Tibial artery (tissue), 4 donors: Measurements from ENCODE around the gene TNFRSF12A.

Source experiments
- DNase-seq, 2 donors: peaks; one replicate each; pipeline ENCODE4 v3.0.0-alpha.2; 2019
- H3K27ac ChIP-seq, 2 donors: fragments of 200-600 bp; sonication (generic) in 1 of 2; 1 replicate in 1 of 2; 2 replicates in 1 of 2; pipeline ENCODE4 v1.5.1; 2018 to 2019; ENCODE audit warnings: mild to moderate bottlenecking in 1 of 2
- H3K27me3 ChIP-seq, 2 donors: fragments of 200-600 bp; sonication (generic) in 1 of 2; one replicate each; pipeline versions ENCODE4 v1.5.1 to v1.6.0; 2016 to 2019
- H3K36me3 ChIP-seq, 3 donors: fragments of 200-600 bp; sonication (generic) in 2 of 3; one replicate each; pipeline ENCODE4 v1.5.1; 2016 to 2019; ENCODE audit warnings: mild to moderate bottlenecking in 2 of 3
- H3K4me1 ChIP-seq, 4 donors: fragments of 200-600 bp; sonication (generic) in 2 of 4; 1 replicate in 3 of 4; 2 replicates in 1 of 4; pipeline ENCODE4 v1.5.1; 2016 to 2019
- H3K4me3 ChIP-seq, 2 donors: fragments of 200-600 bp; sonication (generic) in 1 of 2; 1 replicate in 1 of 2; 2 replicates in 1 of 2; pipeline ENCODE4 v1.5.1; 2018 to 2019; ENCODE audit warnings: mild to moderate bottlenecking in 2 of 2
- H3K9me3 ChIP-seq, 3 donors: fragments of 200-600 bp; sonication (generic) in 1 of 3; one replicate each; pipeline ENCODE4 v1.5.1; 2016 to 2019
- CTCF ChIP-seq, 2 experiments: fragments of 200-600 bp in 1 of 2; fragments of 450-650 bp in 1 of 2; IDR thresholded peaks; one replicate each; pipeline ENCODE4 v1.5.1; 2017 to 2019; ENCODE audit warnings: antibody characterized with exemption in 2 of 2, mild to moderate bottlenecking in 1 of 2, moderate library complexity in 1 of 2
- intact Hi-C: fragments of 100-400 bp; cut with DNase I; formaldehyde crosslinking; loops from one replicate; pipeline ENCODE4 v1.15.0; 2023; ENCODE audit warnings: low total_unique reads

The TNFRSF12A gene

GRCh38 chr16:3017794-3018506 lies 2.2 kb upstream of the TNFRSF12A start, which contains the start of gene CLDN6:
CLDN6 (minus strand) TSS chr16:3018183; CDS start chr16:3016021, 2,162 bp downstream.
- no peak within 1 kb of the TSS for H3K4me3 ChIP-seq
- no peaks in the 10 kb centered on the region for H3K36me3 ChIP-seq
- DNase-seq = no peak
- peaks cover 0 to 39% of the 10 kb centered on the region in 2 donors for H3K27me3 ChIP-seq
- intact Hi-C loops = no loop called here
- H3K9me3 ChIP-seq = no peaks in the 10 kb centered on the region
- peaks cover 0 to 42% (median 28%) of the 10 kb centered on the region in 4 donors for H3K4me1 ChIP-seq
- no peak within 1 kb of the TSS for H3K27ac ChIP-seq
- no peak for TF ChIP-seq CTCF (IDR thresholded peaks at IDR 0.05)

GRCh38 chr16:3019594-3020246 lies 448 bp upstream of the TNFRSF12A start:
- TF ChIP-seq CTCF (IDR thresholded peaks at IDR 0.05) = no peak
- H3K27ac ChIP-seq = peak overlapping the region in 1 of 2 donors; percentile 96
- peak overlapping the region; percentile 73 to 88 for H3K4me3 ChIP-seq
- intact Hi-C loops = no loop called here
- peaks cover 0 to 52% (median 37%) of the 10 kb centered on the region in 4 donors for H3K4me1 ChIP-seq
- DNase-seq = no peak
- H3K9me3 ChIP-seq = no peaks in the 10 kb centered on the region
- H3K27me3 ChIP-seq = peaks cover 0 to 24% of the 10 kb centered on the region in 2 donors
- H3K36me3 ChIP-seq = no peaks in the 10 kb centered on the region

GRCh38 chr16:3020604-3021448 lies 658 bp downstream of the TNFRSF12A start:
- Histone ChIP-seq H3K36me3 (peaks cover 0 to 5% (median 2%) of the 10 kb centered on the region in 3 donors), H3K27me3 (peaks cover 0 to 24% of the 10 kb centered on the region in 2 donors), H3K27ac (peak overlapping the region; percentile 95 to 96), H3K4me1 (peaks cover 0 to 58% (median 40%) of the 10 kb centered on the region in 4 donors), H3K9me3 (no peaks in the 10 kb centered on the region), H3K4me3 (peak overlapping the region; percentile 73 to 88)
- intact Hi-C loops = no loop called here
- peak; percentile 63 to 92 for DNase-seq
- TF ChIP-seq CTCF (IDR thresholded peaks at IDR 0.05) = peak in 1 of 2 experiments; percentile 3

- peaks cover 0 to 13% (median 10%) of the 10 kb centered on the region in 3 donors for H3K36me3 ChIP-seq
- intact Hi-C loops = no loop called here
- H3K27me3 ChIP-seq = peaks cover 0 to 24% of the 10 kb centered on the region in 2 donors
These were observed 1.5 kb downstream of the TNFRSF12A start for GRCh38 chr16:3021449-3022207.

More at GRCh38 chr16:3021449-3022207, 1.5 kb downstream of the TNFRSF12A start:
- H3K27ac ChIP-seq = peak overlapping the region; percentile 95 to 96
- peak overlapping the region; percentile 73 to 88 for H3K4me3 ChIP-seq
- peaks cover 0 to 58% (median 40%) of the 10 kb centered on the region in 4 donors for H3K4me1 ChIP-seq
- peak in 1 of 2 experiments; percentile 16 for TF ChIP-seq CTCF (IDR thresholded peaks at IDR 0.05)
- H3K9me3 ChIP-seq = no peaks in the 10 kb centered on the region
- DNase-seq = peak; percentile 77 to 91
